DMS53 (cell line): ENCODE data around the gene DUS3L.

ENCODE experiments used
- DNase-seq: peaks from one replicate; lab custom pipeline; 2025; lab: John Stamatoyannopoulos, UW

Gene DUS3L

GRCh38 chr19:5790559-5791520, at the start of gene DUS3L:
Gene DUS3L, minus strand, starts transcription at chr19:5791163. Its CDS starts 22 bp downstream, at chr19:5791141.
- DNase-seq = peak; percentile 97

GRCh38 chr19:5839065-5840017, 48.4 kb upstream of the DUS3L start, which contains the start of gene FUT6:
Gene FUT6, minus strand, starts transcription at chr19:5839702. Its CDS starts 7,135 bp downstream, at chr19:5832567.
- no peak for DNase-seq

GRCh38 chr19:5838353-5839064, 47.5 kb upstream of the DUS3L start:
- peak; percentile 78 for DNase-seq

GRCh38 chr19:5837761-5838352, 46.9 kb upstream of the DUS3L start:
- DNase-seq = peak; percentile 37

- no peak for DNase-seq
Measured at GRCh38 chr19:5832527-5833216, 41.7 kb upstream of the DUS3L start.

GRCh38 chr19:5832061-5832460, 41.1 kb upstream of the DUS3L start:
- no peak for DNase-seq

- no peak for DNase-seq
Measured at GRCh38 chr19:5831159-5831558, 40.2 kb upstream of the DUS3L start.

GRCh38 chr19:5829567-5830310, 38.8 kb upstream of the DUS3L start:
- DNase-seq = no peak

- DNase-seq = peak; percentile 42
Measured at GRCh38 chr19:5828661-5829566, 38.0 kb upstream of the DUS3L start.

- DNase-seq = peak; percentile 96
Measured at GRCh38 chr19:5827891-5828660, 37.1 kb upstream of the DUS3L start.

GRCh38 chr19:5827342-5827890, 36.5 kb upstream of the DUS3L start:
- DNase-seq = no peak

- DNase-seq = peak; percentile 96
Measured at GRCh38 chr19:5826531-5827341, 35.8 kb upstream of the DUS3L start.

GRCh38 chr19:5825178-5825577, 34.2 kb upstream of the DUS3L start:
- DNase-seq = no peak

GRCh38 chr19:5824751-5825150, 33.8 kb upstream of the DUS3L start:
- DNase-seq = no peak

GRCh38 chr19:5823579-5824281, 32.8 kb upstream of the DUS3L start:
- peak; percentile 70 for DNase-seq

GRCh38 chr19:5822181-5822844, 31.4 kb upstream of the DUS3L start:
- peak; percentile 30 for DNase-seq
